ENCODE measurements around the gene GLP2R. TPM values are rescaled to one million over a fixed set of nuclear protein-coding genes. Genes with fewer than 3 reads are reported as not detected.

Gene GLP2R
- total and polyA plus RNA-seq, 10 of the 15 experiments (the other 5 are each of a cell fraction or from before 2014, with no cell fraction given), result not detected

- SMC1A ChIA-PET (ENCODE audit: uncharacterized antibody, unreplicated experiment), result no interaction called here
Observed at GRCh38 chr17:9792181-9792840, 33.4 kb upstream of the GLP2R start.

More at GRCh38 chr17:9792181-9792840, 33.4 kb upstream of the GLP2R start:
- ATAC-seq (no peak), DNase-seq (ENCODE audit: low read depth, low spot score) (no peak), FAIRE-seq (no peak)
- ChIA-PET POLR2A (no interaction called here), CTCF (no interaction called here), RAD21 (ENCODE audit: unreplicated experiment) (no interaction called here)
- no peaks in the 10 kb centered on the region for H3K4me1 ChIP-seq (ENCODE audit: control insufficient read depth, insufficient read depth, low read length)
- 65% methylated on average over 12 of the region's 15 CpGs for WGBS (ENCODE audit: insufficient coverage, insufficient replicate concordance, low lambda C conversion rate, missing lambda C conversion rate)
- TF ChIP-seq PBX3 (IDR thresholded peaks at IDR 0.05; ENCODE audit: insufficient replicate concordance, low read depth, low read length) (peak; percentile 4), CREB1 (IDR thresholded peaks at IDR 0.05; ENCODE audit: low read depth) (no peak), BCL3 (IDR thresholded peaks at IDR 0.05; ENCODE audit: borderline replicate concordance, insufficient read depth, low read depth, low read length, poor library complexity, severe bottlenecking) (peak; percentile 71)
- intact Hi-C loops (cut with micrococcal nuclease; ENCODE audit: unreplicated experiment), result no loop called here
- no peaks in the 10 kb centered on the region for H3K27me3 ChIP-seq (replicated peaks in 1 of 2; ENCODE audit: control insufficient read depth in 2 of 2, insufficient read depth in 2 of 2, low read length in 1 of 2)
- H3K36me3 ChIP-seq (ENCODE audit: control insufficient read depth in 2 of 2, insufficient read depth in 2 of 2, low read length in 1 of 2), result no peaks in the 10 kb centered on the region
- in situ Hi-C loops (cut with MboI), result no loop called here
- H2AFZ ChIP-seq (ENCODE audit: control insufficient read depth, low read depth, low read length), result no peak overlapping the region
- H3K9me3 ChIP-seq (replicated peaks; ENCODE audit: control insufficient read depth, insufficient read depth, low read length), result no peaks in the 10 kb centered on the region
- no peak overlapping the region for H3K4me3 ChIP-seq
- no peaks in the 10 kb centered on the region for H3K79me2 ChIP-seq (ENCODE audit: control insufficient read depth, insufficient read depth, low read length)
- BruUV-seq (replicated peaks), result no TSS peak
- H4K20me1 ChIP-seq (ENCODE audit: control insufficient read depth, insufficient read depth), result no peaks in the 10 kb centered on the region
- no peak overlapping the region for H3K9ac ChIP-seq (ENCODE audit: control insufficient read depth, insufficient read depth, low read length)
- H3K4me2 ChIP-seq (ENCODE audit: control insufficient read depth, insufficient read depth), result no peak overlapping the region
- H3K27ac ChIP-seq (ENCODE audit: control insufficient read depth, insufficient read depth), result no peak overlapping the region
